Pancreas (tissue), 10 donors: ENCODE measurements around the gene RPTOR. TPM values are rescaled to one million over a fixed set of nuclear protein-coding genes. Genes with fewer than 3 reads are reported as not detected.
A peak's percentile ranks its signal among the peaks of the same experiment; 100 is the strongest.
"Not testable (repeated sequence)": the region's sequence is repeated elsewhere in the genome, so short reads cannot be mapped to it uniquely, and the experiment has no call there.

Experiments used
- ATAC-seq, 4 donors: fragments of 200-7000 bp; cut with Tn5 transposase; one replicate each; pipeline versions ENCODE4 v1.8.0 to v1.9.1; 2020; ENCODE audit warnings: mild to moderate bottlenecking in 4 of 4, moderate library complexity in 4 of 4
- DNase-seq, 6 donors: peaks; one replicate each; pipeline ENCODE4 v3.0.0-alpha.2; 2020
- FAIRE-seq: peaks from 2 replicates; lab custom pipeline; 2012; peaks lifted over from hg19 to GRCh38; lab: Jason Lieb, UNC
- H3K27ac ChIP-seq, 4 donors: fragments of 200-600 bp; sonication (generic); 1 replicate in 3 of 4; 2 replicates in 1 of 4; pipeline versions ENCODE4 v1.5.0 to v1.8.0; 2020
- H3K27me3 ChIP-seq, 4 donors: fragments of 200-600 bp; one replicate each; pipeline ENCODE4 v1.8.0; 2021
- H3K36me3 ChIP-seq, 3 donors: fragments of 200-600 bp; sonication (generic) in 1 of 3; one replicate each; pipeline versions ENCODE4 v1.5.0 to v1.8.0; 2020 to 2021
- H3K4me1 ChIP-seq, 3 donors: fragments of 200-600 bp; one replicate each; pipeline ENCODE4 v1.8.0; 2021
- H3K4me3 ChIP-seq, 4 donors: fragments of 200-600 bp; sonication (generic) in 2 of 4; one replicate each; pipeline versions ENCODE4 v1.5.0 to v1.8.0; 2020 to 2021
- H3K9me3 ChIP-seq, 4 donors: fragments of 200-600 bp; one replicate each; pipeline ENCODE4 v1.8.0; 2021
- CTCF ChIP-seq, 4 donors: fragments of 200-600 bp; sonication (generic) in 3 of 4; IDR thresholded peaks; one replicate each; pipeline versions ENCODE4 v1.5.0 to v1.8.0; 2021; ENCODE audit warnings: antibody characterized with exemption in 4 of 4
- WGBS, 2 donors: extraction: QIAGEN DNeasy Blood & Tissue Kit; methylation state at CpG; one replicate each; pipeline ENCODE4 v1.1.7; 2013; 5-methylcytosine and 5-hydroxymethylcytosine counted together
- intact Hi-C, 3 donors: fragments of 100-400 bp; cut with DNase I; formaldehyde crosslinking; loops; one replicate each; pipeline versions ENCODE4 v1.11.1 to v1.14.2; 2022
- polyA plus RNA-seq, 2 donors: library from polyadenylated mRNA; stranded (reverse); fragments of 200-250 nt; gene quantifications; one replicate each; pipeline ENCODE4 v1.2.3, GENCODE V29; 2013
- total RNA-seq, 6 donors: library from RNA; stranded (reverse); fragmentation: NEBNext Ultra II Directional in 4 of 6; extraction: Animal tissue kit (Norgen Biotek cat#: 25700) in 4 of 6; gene quantifications; one replicate each; pipeline versions ENCODE4 v1.2.1 to v1.2.4, GENCODE V29; 2021 to 2023
- donor health status: healthy with polysubstance abuse.
- donor health status: DM: no; HTN: no; CAD: no; lungs with moderate emphysema.
- donor health status: DM: no; HTN: no; CAD: no.
- donor health status: control.
- donor health status: control.
- donor health status: Bipolar disorder and iron deficiency.
- donor health status: DM: yes; HTN: yes; CAD: no.
- donor health status: DM: no; HTN: no; CAD: no.
- donor health status: DM: no; HTN: no; CAD: no.
- donor health status: DM: yes; HTN: yes; CAD: no.

RPTOR gene
- total and polyA plus RNA-seq, 8 donors, result 5.0 to 18.9 (median 13.2) TPM

- Histone ChIP-seq H3K27ac (no peak overlapping the region), H3K27me3 (no peaks in the 10 kb centered on the region), H3K9me3 (no peaks in the 10 kb centered on the region), H3K4me3 (no peak overlapping the region), H3K4me1 (no peaks in the 10 kb centered on the region), H3K36me3 (no peaks in the 10 kb centered on the region)
- DNase-seq, result no peak
- intact Hi-C loops, result no loop called here
- 69 to 97% methylated on average over 3 to 4 of the region's 4 CpGs for WGBS, 2 donors
- ATAC-seq, result no peak
- no peak for TF ChIP-seq CTCF (IDR thresholded peaks at IDR 0.05)
- no peak for FAIRE-seq
These were observed 29.9 kb downstream of the RPTOR start for GRCh38 chr17:80574496-80574895.

- ATAC-seq, result peak; percentile 94 to 100 (median 99)
- H3K4me1 ChIP-seq, result no peaks in the 10 kb centered on the region
- H3K27ac ChIP-seq, result no peak overlapping the region
- intact Hi-C loops, result loop anchor here in 2 of 3 donors (5.0 kb wide), 2 partner anchors 148 to 153 kb away; no protein-coding TSS in a partner anchor
- no peaks in the 10 kb centered on the region for H3K9me3 ChIP-seq
- peak; percentile 90 to 98 (median 95) for TF ChIP-seq CTCF (IDR thresholded peaks at IDR 0.05)
- FAIRE-seq, result peak; percentile 26
- no peaks in the 10 kb centered on the region for H3K36me3 ChIP-seq
- H3K4me3 ChIP-seq, result no peak overlapping the region
- DNase-seq, result peak; percentile 71 to 95 (median 86)
- WGBS, 2 donors, result 26 to 28% methylated on average over 17 of the region's 17 CpGs
- H3K27me3 ChIP-seq, result no peaks in the 10 kb centered on the region
These were observed 30.6 kb downstream of the RPTOR start for GRCh38 chr17:80575057-80575875.

- Histone ChIP-seq H3K36me3 (no peaks in the 10 kb centered on the region), H3K27ac (no peak overlapping the region), H3K9me3 (no peaks in the 10 kb centered on the region), H3K4me3 (no peak overlapping the region), H3K27me3 (no peaks in the 10 kb centered on the region), H3K4me1 (no peaks in the 10 kb centered on the region)
- TF ChIP-seq CTCF (IDR thresholded peaks at IDR 0.05), result no peak
- ATAC-seq, result no peak
- 74 to 77% methylated on average over 14 of the region's 14 CpGs for WGBS, 2 donors
- DNase-seq, result no peak
- intact Hi-C loops, result loop anchor here in 2 of 3 donors (5.0 kb wide), 2 partner anchors 151 to 156 kb away; no protein-coding TSS in a partner anchor
- FAIRE-seq, result no peak
These were observed 33.4 kb downstream of the RPTOR start for GRCh38 chr17:80577876-80578570.

- ATAC-seq, H3K4me3 ChIP-seq, H3K27me3 ChIP-seq, DNase-seq, H3K36me3 ChIP-seq, H3K9me3 ChIP-seq, H3K4me1 ChIP-seq, H3K27ac ChIP-seq, FAIRE-seq: not testable (repeated sequence)
- 85 to 90% methylated on average over 15 of the region's 15 CpGs for WGBS, 2 donors
- intact Hi-C loops, result loop anchor here in 2 of 3 donors (5.0 kb wide), 2 partner anchors 152 to 157 kb away; no protein-coding TSS in a partner anchor
These were observed 34.2 kb downstream of the RPTOR start for GRCh38 chr17:80578668-80579388.

GRCh38 chr17:80582165-80582564, 37.5 kb downstream of the RPTOR start:
- DNase-seq, result no peak
- Histone ChIP-seq H3K4me1 (no peaks in the 10 kb centered on the region), H3K9me3 (no peaks in the 10 kb centered on the region), H3K4me3 (no peak overlapping the region), H3K36me3 (no peaks in the 10 kb centered on the region), H3K27me3 (no peaks in the 10 kb centered on the region), H3K27ac (no peak overlapping the region)
- no peak for ATAC-seq
- no peak for TF ChIP-seq CTCF (IDR thresholded peaks at IDR 0.05)
- FAIRE-seq, result no peak
- 73 to 89% methylated on average over 6 of the region's 6 CpGs for WGBS, 2 donors
- intact Hi-C loops, result no loop called here
